ENCODE data around the gene PIK3R6.

Gene PIK3R6

GRCh38 chr17:8791910-8792270 lies 75.6 kb downstream of the PIK3R6 start:
- peak; percentile 71 for DNase-seq

GRCh38 chr17:8791248-8791909 lies 76.1 kb downstream of the PIK3R6 start:
- DNase-seq = no peak

GRCh38 chr17:8789743-8790142 lies 77.7 kb downstream of the PIK3R6 start:
- DNase-seq = no peak

GRCh38 chr17:8788998-8789397 lies 78.5 kb downstream of the PIK3R6 start:
- DNase-seq = no peak

- DNase-seq = peak; percentile 84
Observed at GRCh38 chr17:8785547-8786413, 81.7 kb downstream of the PIK3R6 start.

- DNase-seq = no peak
Observed at GRCh38 chr17:8782176-8782575, 85.3 kb downstream of the PIK3R6 start.

GRCh38 chr17:8781776-8782175 lies 85.7 kb downstream of the PIK3R6 start:
- DNase-seq = peak; percentile 28

GRCh38 chr17:8776881-8777280 lies 90.6 kb downstream of the PIK3R6 start:
- peak; percentile 20 for DNase-seq

GRCh38 chr17:8776248-8776647 lies 91.2 kb downstream of the PIK3R6 start:
- DNase-seq = no peak

GRCh38 chr17:8766731-8767130 lies 100.7 kb downstream of the PIK3R6 start:
- DNase-seq = no peak

GRCh38 chr17:8762012-8762411 lies 105.5 kb downstream of the PIK3R6 start:
- no peak for DNase-seq

GRCh38 chr17:8758137-8758596 lies 109.3 kb downstream of the PIK3R6 start, which contains the start of gene SPDYE4:
TSS of gene SPDYE4 (minus strand) at chr17:8758546. CDS start at chr17:8758382, 164 bp downstream.
- DNase-seq = no peak

- no peak for DNase-seq
Observed at GRCh38 chr17:8757189-8757588, 110.3 kb downstream of the PIK3R6 start.

- no peak for DNase-seq
Observed at GRCh38 chr17:8755590-8756255, 111.8 kb downstream of the PIK3R6 start.

GRCh38 chr17:8754890-8755289 lies 112.6 kb downstream of the PIK3R6 start:
- no peak for DNase-seq

- DNase-seq = peak; percentile 37
Observed at GRCh38 chr17:8753976-8754440, 113.5 kb downstream of the PIK3R6 start.

GRCh38 chr17:8753136-8753975 lies 114.1 kb downstream of the PIK3R6 start:
- DNase-seq = no peak
